ENCODE measurements around the gene DOK1.
"Not testable (repeated sequence)": the region's sequence is repeated elsewhere in the genome, so short reads cannot be mapped to it uniquely, and the experiment has no call there.

Gene DOK1

GRCh38 chr2:74548900-74549826 lies 5.4 kb upstream of the DOK1 start:
- DNase-seq = peak; percentile 86

- no peak for DNase-seq
These were observed 4.3 kb upstream of the DOK1 start for GRCh38 chr2:74550231-74550630.

- DNase-seq = no peak
These were observed 3.0 kb upstream of the DOK1 start for GRCh38 chr2:74551530-74551929.

DNA sequence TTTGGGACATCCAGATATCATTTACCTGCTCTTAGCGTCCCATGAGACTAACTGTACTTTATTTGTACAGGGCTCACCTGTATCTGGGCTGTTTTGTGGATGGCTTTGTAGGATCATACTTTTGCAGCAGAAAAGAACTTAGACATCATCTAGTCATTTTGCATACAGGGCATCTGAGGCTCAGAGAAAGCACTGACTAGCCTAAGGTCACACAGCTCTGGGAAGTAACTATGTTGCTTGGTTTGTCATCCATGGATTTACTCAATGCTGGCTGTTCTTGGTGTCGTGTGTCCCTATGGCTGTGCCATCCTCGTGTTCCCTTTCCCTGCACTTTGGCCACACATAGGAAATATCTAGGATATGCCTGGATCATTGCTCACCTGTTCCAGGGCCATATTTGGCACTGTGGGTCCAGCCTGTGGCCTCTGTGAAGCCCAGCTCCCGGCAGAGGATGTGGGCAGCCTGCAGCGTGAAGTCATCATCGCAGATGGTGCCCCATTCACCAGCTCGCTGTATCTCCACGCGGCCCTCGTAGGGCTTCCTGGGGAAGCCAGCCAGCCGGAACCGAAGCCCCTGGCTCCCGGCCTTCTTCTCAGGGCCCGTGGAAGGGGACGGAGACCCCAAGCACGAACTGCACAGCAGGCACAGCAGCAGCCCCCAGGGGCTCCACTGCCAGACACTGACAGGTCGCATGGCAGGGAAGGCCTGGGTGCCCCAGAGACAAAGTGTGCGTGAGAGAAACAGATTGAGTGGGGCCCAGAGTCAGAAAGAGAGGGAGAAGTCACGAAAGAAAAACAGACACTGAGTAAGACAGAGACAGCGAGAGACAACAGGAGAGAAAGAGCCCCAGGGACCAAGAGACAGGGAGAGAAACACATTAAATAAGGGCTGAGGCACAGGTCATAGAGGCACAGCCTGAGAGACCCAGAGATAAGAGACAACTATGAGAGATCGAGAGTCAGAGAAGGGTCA lies 2.3 kb upstream of the DOK1 start:
- no peak for DNase-seq

- DNase-seq = peak; percentile 48
These were observed 1.4 kb upstream of the DOK1 start for GRCh38 chr2:74552914-74553811.

GRCh38 chr2:74554820-74555531 lies 456 bp downstream of the DOK1 start:
- DNase-seq = peak; percentile 76

- DNase-seq = peak; percentile 53
These were observed 1.1 kb downstream of the DOK1 start for GRCh38 chr2:74555610-74556103.

DNA sequence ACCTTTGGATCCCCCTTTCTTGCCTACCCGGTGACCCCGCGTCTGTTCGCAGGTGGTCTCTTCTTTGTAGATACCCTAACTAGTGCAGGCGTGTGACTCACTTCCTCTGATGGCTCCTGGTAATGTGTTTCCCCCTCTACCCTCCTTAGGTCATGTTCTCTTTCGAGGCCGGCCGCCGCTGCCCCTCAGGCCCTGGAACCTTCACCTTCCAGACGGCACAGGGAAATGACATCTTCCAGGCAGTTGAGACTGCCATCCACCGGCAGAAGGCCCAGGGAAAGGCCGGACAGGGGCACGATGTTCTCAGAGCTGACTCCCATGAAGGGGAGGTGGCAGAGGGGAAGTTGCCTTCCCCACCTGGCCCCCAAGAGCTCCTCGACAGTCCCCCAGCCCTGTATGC lies 1.6 kb downstream of the DOK1 start:
- no peak for DNase-seq

DNA sequence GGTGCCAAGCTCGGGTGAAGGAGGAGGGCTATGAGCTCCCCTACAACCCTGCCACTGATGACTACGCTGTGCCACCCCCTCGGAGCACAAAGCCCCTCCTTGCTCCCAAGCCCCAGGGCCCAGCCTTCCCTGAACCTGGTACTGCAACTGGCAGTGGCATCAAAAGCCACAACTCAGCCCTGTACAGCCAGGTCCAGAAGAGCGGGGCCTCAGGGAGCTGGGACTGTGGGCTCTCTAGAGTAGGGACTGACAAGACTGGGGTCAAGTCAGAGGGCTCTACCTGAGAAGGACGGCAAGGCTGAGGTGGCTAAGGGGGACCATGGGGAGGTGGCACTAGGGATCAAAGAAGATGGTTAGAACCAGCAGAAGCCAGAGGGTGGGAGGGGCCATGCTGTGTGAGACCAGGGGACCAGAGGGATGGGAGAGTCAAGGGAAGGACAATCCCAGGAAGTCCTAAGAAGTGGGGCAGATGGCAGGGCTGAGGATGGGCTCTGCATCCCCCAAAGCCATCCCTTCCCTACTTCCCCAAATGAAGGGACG lies 2.4 kb downstream of the DOK1 start:
- DNase-seq = no peak

- DNase-seq = no peak
These were observed 4.0 kb downstream of the DOK1 start for GRCh38 chr2:74558284-74559230.

DNA sequence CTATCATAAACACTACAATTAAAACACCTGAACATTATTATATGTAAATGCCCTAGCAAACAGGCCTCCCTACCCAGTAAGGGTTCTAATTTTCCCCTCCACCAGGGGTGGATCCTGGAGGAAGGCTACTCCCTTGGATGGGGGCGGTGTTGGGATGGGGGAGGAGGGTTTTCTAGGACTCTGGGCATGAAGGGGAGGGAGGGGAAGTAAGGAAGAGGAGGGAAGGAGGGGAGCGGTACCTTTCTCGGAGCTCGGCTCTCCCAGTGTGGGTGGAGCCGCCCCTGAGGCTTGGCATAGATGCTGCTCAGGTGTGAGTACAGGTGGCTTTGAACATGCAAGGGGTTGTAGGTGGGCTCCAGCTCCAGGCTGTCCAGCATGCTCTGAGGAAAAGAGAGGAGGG lies 5.4 kb downstream of the DOK1 start:
- DNase-seq = no peak

DNA sequence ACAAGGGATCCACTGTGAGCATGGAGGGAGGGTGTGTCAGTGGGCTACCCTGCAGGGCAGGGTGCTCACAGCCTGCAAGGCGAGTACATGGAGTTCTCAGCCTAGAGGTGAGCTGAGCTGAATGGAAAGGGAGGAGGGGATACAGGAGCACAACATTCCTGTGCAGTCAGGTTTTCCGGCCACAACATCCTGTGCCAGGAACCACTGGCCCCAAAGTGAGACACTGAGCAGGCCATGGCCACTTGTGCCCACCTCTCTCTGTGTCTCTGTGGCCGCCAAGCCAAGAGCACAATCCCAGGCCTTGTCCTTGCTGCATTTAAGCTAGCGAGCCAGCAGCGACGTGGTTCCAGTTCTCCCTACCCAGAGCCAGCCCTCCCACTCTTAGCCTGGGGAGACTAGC lies 6.1 kb downstream of the DOK1 start:
- DNase-seq = no peak

DNA sequence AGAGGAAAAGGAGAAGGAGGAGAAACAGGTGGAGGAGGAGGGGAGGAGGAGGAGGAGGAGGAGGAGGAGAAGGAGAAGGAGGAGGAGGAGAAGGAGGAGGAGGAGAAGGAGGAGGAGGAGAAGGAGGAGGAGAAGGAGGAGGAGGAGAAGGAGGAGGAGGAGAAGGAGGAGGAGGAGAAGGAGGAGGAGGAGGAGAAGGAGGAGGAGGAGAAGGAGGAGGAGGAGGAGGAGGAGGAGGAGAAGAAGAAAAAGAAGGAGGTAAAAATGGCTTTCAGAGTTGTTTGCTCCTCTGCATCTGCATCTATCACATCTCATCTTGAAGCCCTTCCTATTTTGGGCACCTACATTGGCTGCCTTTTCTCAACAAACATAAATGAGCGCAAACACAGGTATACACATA lies 6.5 kb downstream of the DOK1 start:
- not testable (repeated sequence) for DNase-seq

GRCh38 chr2:74562126-74562775 lies 7.7 kb downstream of the DOK1 start:
- peak; percentile 49 for DNase-seq

DNA sequence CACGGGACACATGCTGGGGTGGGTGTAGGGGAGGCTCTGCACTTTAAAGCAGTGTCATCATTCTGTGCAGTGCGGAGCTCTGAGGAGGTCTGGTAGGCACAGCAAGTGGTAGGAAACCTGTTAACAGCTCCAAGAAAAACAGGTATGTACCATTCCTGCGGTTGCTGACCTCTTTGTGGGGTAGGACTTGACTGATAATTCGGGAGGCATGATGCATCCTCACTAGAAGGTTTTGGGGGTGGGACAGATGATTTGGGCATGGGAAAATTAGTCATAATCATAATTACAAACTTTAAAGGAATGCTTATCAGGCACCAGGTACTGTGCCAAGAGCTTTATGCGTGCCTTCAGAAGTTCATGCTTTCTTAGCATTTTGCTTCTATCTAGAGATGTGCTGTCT lies 9.7 kb downstream of the DOK1 start:
- no peak for DNase-seq

- DNase-seq = no peak
These were observed 11.7 kb downstream of the DOK1 start for GRCh38 chr2:74566076-74566753.

GRCh38 chr2:74566754-74567085 lies 12.2 kb downstream of the DOK1 start:
- DNase-seq = no peak

GRCh38 chr2:74567881-74568280 lies 13.4 kb downstream of the DOK1 start:
- no peak for DNase-seq

- DNase-seq = no peak
These were observed 15.2 kb downstream of the DOK1 start for GRCh38 chr2:74569686-74570085.

Data from hematopoietic multipotent progenitor cell treated with erythropoietin and hydrocortisone succinate and interleukin-3 and kit ligand, for 4 days (in vitro differentiated cells).